Ovary (tissue), 9 donors: Measurements from ENCODE around the gene PRKCE. TPM values are rescaled to one million over a fixed set of nuclear protein-coding genes. Genes with fewer than 3 reads are reported as not detected.

Experiments used
- DNase-seq, 5 donors: peaks; one replicate each; pipeline ENCODE4 v3.0.0-alpha.2; 2019 to 2020
- H3K27ac ChIP-seq, 2 donors: fragments of 200-600 bp; one replicate each; pipeline versions ENCODE4 v1.5.1 to v1.8.0; 2019 to 2022
- H3K27me3 ChIP-seq: fragments of 200-600 bp; one replicate; pipeline ENCODE4 v1.8.0; 2022
- H3K36me3 ChIP-seq: fragments of 200-600 bp; sonication (generic); one replicate; pipeline ENCODE4 v1.5.1; 2019
- H3K4me1 ChIP-seq: one replicate; pipeline ENCODE4 v1.8.1; 2013; ENCODE audit warnings: mild to moderate bottlenecking, moderate library complexity; ENCODE audit not compliant: insufficient read depth
- H3K4me3 ChIP-seq: fragments of 200-600 bp; sonication (generic); one replicate; pipeline ENCODE4 v1.5.1; 2017
- H3K9me3 ChIP-seq, 2 donors: fragments of 200-600 bp in 1 of 2; sonication (generic) in 1 of 2; one replicate each; pipeline versions ENCODE4 v1.5.1 to v1.8.1; 2013 to 2019; ENCODE audit warnings: mild to moderate bottlenecking in 1 of 2, moderate library complexity in 1 of 2
- EP300 ChIP-seq: sonication (generic); formaldehyde crosslinking; IDR thresholded peaks from one replicate; pipeline ENCODE4 v1.6.1; 2017; ENCODE audit warnings: antibody characterized with exemption
- POLR2A ChIP-seq: fragments of 450-650 bp; IDR thresholded peaks from one replicate; pipeline ENCODE4 v1.6.1; 2017; ENCODE audit warnings: antibody characterized with exemption, mild to moderate bottlenecking, moderate library complexity
- WGBS, 3 donors: extraction: QIAGEN DNeasy Blood & Tissue Kit in 1 of 3; methylation state at CpG; one replicate each; pipeline versions ENCODE4 v1.1.5 to v1.1.7; 2013 to 2017; 5-methylcytosine and 5-hydroxymethylcytosine counted together
- intact Hi-C, 4 donors: fragments of 100-400 bp; cut with DNase I; formaldehyde crosslinking; loops; one replicate each; pipeline versions ENCODE4 v1.11.0 to v1.15.1; 2022 to 2023
- polyA plus RNA-seq, 2 donors: library from polyadenylated mRNA; stranded (reverse); fragments of 200-250 nt in 1 of 2; fragments of 350-450 nt in 1 of 2; fragmentation: Illumina TruSeq in 1 of 2; extraction: RNeasy Lipid Tissue Mini Kit (QIAGEN cat#74804) in 1 of 2; gene quantifications; one replicate each; pipeline ENCODE4 v1.2.3, GENCODE V29; 2013 to 2014
- total RNA-seq, 7 donors: library from RNA; depleted of rRNA in 2 of 7; stranded (reverse); fragments of >200 nt in 2 of 7; fragmentation: NEBNext Ultra II Directional in 3 of 7; extraction: Animal tissue kit (Norgen Biotek cat#: 25700) in 3 of 7; gene quantifications; one replicate each; pipeline versions ENCODE4 v1.1.0 to v1.2.4, GENCODE V29; 2016 to 2023
- TF ChIP-seq, protein P1 (sequence below), 3 donors: fragments of 450-650 bp in 2 of 3; fragments of 200-600 bp in 1 of 3; IDR thresholded peaks; one replicate each; pipeline versions ENCODE4 v1.5.1 to v1.8.0; 2016 to 2022; ENCODE audit warnings: antibody characterized with exemption in 3 of 3, mild to moderate bottlenecking in 1 of 3
- donor health status: DM: no; HTN: no; CAD: no; lungs with moderate emphysema.
- donor health status: DM: no; HTN: no; CAD: no.
- donor health status: Bipolar disorder and iron deficiency.
- donor health status: DM: yes; HTN: yes; CAD: no.
- donor health status: DM: no; HTN: no; CAD: no.
- donor health status: DM: yes; HTN: yes; CAD: no.

The PRKCE gene
- total and polyA plus RNA-seq, 9 donors: 3.1 to 22.8 (median 12.8) TPM

DNA sequence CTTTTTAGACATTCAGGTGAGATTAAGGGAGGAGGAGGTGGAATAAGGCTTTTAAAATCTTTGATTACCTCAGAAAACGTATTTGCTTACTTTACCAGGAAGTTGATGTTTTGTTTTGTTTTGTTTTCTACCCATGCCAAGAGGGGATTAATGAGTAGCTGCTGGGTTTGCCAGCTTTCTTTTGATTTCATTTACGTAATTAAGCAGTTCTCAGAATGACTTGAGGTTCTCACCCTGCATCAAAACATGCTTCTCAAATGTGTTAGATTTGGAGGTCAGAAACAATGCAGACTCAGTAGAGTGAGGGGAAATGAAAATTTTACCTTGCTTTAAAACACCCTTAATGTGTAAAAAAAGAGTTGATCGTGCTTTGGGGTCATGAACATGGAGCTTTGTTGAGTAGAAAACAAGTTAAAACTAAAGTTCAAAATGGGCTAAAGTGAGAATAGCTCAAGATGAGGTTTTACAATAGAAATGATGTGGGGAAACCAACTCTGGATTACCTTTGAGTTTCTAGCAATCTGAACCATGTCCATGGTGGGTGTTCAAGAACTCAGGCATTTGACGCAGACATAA, 428.6 kb downstream of the PRKCE start:
- intact Hi-C loops: no loop called here
- no peaks in the 10 kb centered on the region for H3K4me1 ChIP-seq

DNA sequence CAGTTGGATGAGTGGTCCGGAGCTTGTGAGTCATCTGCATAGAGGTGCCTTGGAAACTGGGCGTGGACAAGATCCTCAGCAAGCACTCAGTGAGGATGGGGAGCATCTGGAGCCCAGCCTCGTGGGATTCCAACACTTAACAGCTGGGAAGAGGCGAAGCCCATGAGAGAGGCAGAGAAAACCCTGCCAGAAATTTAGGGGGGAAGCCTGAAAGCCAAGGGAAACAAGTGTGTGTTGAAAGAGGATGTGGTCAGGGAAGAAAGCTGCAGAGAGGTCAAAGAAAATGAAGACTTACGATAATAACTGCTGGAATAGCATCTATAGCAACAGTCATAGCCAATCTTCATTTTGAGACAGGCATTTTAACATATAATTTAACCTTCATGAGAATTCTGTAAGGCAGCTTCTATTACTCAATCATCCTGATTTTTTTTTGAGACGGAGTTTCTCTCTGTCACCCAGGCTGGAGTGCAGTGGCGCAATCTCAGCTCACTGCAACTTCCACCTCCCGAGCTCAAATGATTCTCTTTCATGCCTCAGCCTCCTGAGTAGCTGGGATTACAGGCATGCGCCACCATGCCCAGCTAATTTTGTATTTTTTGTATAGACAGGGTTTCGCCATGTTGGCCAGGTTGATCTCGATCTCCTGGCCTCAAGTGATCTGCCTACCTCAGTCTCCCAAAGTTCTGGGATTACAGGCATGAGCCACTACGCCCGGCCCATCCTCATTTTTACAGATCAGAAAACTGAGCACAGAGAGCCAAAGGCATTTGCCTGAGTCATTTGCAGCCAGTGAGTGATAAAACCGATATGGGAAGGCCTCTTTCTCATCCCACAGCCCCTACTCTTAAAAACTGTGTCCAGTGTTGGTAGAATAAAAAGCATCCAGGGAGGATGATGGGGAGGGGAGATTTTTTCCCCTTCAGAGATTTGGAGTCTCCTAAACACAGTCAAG, 431.3 kb downstream of the PRKCE start:
- Histone ChIP-seq H3K36me3 (no peaks in the 10 kb centered on the region), H3K27me3 (no peaks in the 10 kb centered on the region), H3K9me3 (no peaks in the 10 kb centered on the region), H3K4me3 (no peak overlapping the region), H3K4me1 (no peaks in the 10 kb centered on the region), H3K27ac (no peak overlapping the region)
- WGBS, 3 donors: 87 to 89% (median 88%) methylated on average over 14 of the region's 14 CpGs
- TF ChIP-seq, protein P1, sequence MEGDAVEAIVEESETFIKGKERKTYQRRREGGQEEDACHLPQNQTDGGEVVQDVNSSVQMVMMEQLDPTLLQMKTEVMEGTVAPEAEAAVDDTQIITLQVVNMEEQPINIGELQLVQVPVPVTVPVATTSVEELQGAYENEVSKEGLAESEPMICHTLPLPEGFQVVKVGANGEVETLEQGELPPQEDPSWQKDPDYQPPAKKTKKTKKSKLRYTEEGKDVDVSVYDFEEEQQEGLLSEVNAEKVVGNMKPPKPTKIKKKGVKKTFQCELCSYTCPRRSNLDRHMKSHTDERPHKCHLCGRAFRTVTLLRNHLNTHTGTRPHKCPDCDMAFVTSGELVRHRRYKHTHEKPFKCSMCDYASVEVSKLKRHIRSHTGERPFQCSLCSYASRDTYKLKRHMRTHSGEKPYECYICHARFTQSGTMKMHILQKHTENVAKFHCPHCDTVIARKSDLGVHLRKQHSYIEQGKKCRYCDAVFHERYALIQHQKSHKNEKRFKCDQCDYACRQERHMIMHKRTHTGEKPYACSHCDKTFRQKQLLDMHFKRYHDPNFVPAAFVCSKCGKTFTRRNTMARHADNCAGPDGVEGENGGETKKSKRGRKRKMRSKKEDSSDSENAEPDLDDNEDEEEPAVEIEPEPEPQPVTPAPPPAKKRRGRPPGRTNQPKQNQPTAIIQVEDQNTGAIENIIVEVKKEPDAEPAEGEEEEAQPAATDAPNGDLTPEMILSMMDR (IDR thresholded peaks at IDR 0.05): no peak
- TF ChIP-seq EP300 (no peak), POLR2A (no peak)
- intact Hi-C loops: no loop called here
- DNase-seq: no peak

More for the DNA sequence above, 428.6 kb downstream of the PRKCE start:
- no peak overlapping the region for H3K27ac ChIP-seq
- DNase-seq: no peak
- TF ChIP-seq EP300: no peak
- TF ChIP-seq POLR2A: no peak
- TF ChIP-seq, protein P1 (IDR thresholded peaks at IDR 0.05): no peak
- H3K4me3 ChIP-seq: no peak overlapping the region
- WGBS, 3 donors: 93 to 95% (median 94%) methylated on average over 4 of the region's 4 CpGs
- no peaks in the 10 kb centered on the region for H3K36me3 ChIP-seq
- H3K27me3 ChIP-seq: no peaks in the 10 kb centered on the region
- H3K9me3 ChIP-seq: no peaks in the 10 kb centered on the region

DNA sequence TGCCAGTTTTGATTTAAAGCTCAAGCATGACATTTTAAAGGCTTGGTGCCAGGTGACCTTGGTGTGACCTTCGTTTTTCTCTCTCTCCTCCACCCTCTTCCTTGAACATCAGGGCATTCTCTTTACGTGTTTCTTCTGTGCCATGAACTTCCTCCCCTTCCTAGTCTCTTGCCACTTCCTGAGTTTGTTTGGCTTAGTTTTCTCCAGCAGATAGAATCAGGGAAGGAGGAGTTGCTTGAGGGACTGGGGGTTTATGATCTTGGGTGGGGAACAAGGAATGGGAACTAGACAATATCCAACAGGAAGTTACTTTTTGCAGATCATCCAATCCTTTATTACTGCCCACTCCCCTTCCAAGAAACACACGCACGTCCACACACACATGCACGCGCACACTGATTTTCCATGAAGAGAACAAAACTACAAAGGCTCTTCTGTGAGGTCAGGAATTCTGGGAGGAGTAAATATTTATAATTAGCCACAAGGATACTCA, 435.1 kb downstream of the PRKCE start:
- intact Hi-C loops: no loop called here
- no peak for DNase-seq
- H3K4me1 ChIP-seq: no peaks in the 10 kb centered on the region

DNA sequence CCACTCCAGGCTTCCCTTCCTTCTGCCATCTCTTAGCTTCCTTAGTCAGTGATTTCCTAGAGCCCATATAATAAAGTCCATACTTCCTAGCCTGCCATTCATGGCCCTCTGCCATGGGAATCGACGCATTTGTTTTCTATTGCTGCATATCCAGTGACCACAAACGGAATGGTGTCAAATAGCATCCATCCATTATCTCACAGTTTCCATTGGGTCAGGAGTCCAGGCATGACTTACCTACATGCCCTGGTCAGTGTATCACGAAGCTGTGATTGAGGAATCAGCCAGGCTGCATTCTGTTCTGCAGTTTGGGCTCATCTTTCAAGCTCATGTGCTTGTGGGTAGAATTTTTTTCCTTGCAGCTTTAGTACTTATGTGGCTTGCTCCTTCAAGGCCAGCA, 436.0 kb downstream of the PRKCE start:
- intact Hi-C loops: no loop called here
- no peaks in the 10 kb centered on the region for H3K4me1 ChIP-seq
- WGBS, 3 donors: 91 to 97% (median 93%) methylated on average over 4 of the region's 4 CpGs
- TF ChIP-seq, protein P1 (IDR thresholded peaks at IDR 0.05): no peak
- TF ChIP-seq POLR2A: no peak
- DNase-seq: no peak
- no peak overlapping the region for H3K4me3 ChIP-seq
- H3K9me3 ChIP-seq: no peaks in the 10 kb centered on the region
- no peaks in the 10 kb centered on the region for H3K36me3 ChIP-seq
- H3K27me3 ChIP-seq: no peaks in the 10 kb centered on the region
- no peak overlapping the region for H3K27ac ChIP-seq

More for the DNA sequence above, 435.1 kb downstream of the PRKCE start:
- 73 to 82% (median 78%) methylated on average over 6 of the region's 6 CpGs for WGBS, 3 donors
- Histone ChIP-seq H3K27ac (no peak overlapping the region), H3K4me3 (no peak overlapping the region), H3K9me3 (no peaks in the 10 kb centered on the region), H3K27me3 (no peaks in the 10 kb centered on the region), H3K36me3 (no peaks in the 10 kb centered on the region)
- TF ChIP-seq, protein P1 (IDR thresholded peaks at IDR 0.05): no peak
- TF ChIP-seq EP300 (no peak), POLR2A (no peak)
